Measurements from ENCODE around the gene FHOD1.

FHOD1 gene

DNA sequence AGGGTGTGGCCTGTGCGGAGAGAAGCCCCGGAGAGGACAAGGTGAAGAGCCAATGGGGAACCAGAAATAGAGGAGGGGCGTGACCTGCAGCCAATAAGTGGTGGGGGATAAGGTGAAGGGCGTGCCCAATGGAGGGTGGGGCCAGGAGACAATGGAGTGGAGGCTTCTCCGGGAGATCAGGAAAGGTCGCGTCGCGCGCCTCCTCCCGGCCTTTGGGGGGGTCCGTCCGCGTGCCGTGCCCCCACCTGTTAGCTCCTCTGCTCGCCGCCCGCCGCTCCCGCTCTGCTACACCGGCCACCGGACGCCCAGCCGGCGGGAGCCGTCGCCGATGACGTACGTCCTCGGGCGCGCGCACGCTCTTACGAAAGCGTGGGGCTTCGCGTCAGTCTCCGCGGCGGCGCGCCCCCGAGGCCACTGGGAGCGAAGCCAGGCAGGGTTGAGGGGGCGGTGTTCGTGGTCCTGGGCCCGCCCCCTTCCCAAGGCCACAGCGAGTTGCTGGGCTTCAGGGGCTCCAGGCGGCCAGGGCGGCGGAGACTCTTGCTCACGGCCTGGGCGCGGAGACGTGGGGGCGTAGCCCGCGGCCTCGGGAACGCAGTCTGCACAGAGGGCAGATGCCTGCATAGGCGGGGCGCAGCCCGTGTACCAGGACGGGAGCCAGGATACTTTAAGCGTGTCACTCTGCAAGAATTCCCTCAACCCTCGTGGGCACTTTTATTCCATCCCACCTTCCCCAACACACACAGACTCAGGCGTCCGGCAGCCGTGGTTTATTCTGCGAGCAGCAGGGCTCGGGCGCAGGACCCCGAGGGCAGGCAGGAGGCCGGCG lies 63.4 kb downstream of the FHOD1 start, which contains the start of gene MATCAP1:
MATCAP1 (minus strand) TSS at position 337 of the 826 bp plus-strand sequence. CDS start 3,353 bp downstream, outside the sequence.
- peak; percentile 93 to 98 for DNase-seq (ENCODE audit: low read depth in 1 of 2, low spot score in 1 of 2)
- H3K27ac ChIP-seq (replicated peaks) = peak within 1 kb of the TSS; percentile 79
- H3K4me3 ChIP-seq (replicated peaks; ENCODE audit: insufficient read depth, low read length) = peak within 1 kb of the TSS; percentile 96
- TF ChIP-seq SPI1 (IDR thresholded peaks at IDR 0.05; ENCODE audit: borderline replicate concordance, low read depth) = no peak
- H3K27me3 ChIP-seq (ENCODE audit: insufficient read depth, poor library complexity, severe bottlenecking) = peaks cover 7% of the 10 kb centered on the region

DNA sequence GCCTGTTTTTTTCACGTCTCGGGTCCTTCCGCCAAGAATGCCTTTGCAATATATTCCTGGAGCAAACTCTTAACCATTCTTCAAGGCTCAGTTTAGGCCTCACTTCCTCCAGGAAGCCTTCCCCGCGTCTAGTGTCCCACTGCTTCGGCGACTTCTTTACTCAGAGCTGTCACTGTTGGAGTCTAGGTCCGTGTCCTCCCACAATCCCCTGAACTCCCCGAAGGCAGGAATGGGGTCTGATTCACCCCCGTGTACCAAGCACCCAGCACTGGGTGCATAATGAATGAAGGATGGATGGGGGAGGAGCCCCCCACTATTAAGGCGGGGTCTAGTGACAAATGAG lies 64.0 kb downstream of the FHOD1 start:
- Histone ChIP-seq H3K27me3 (ENCODE audit: insufficient read depth, poor library complexity, severe bottlenecking) (peaks cover 7% of the 10 kb centered on the region), H3K4me3 (replicated peaks; ENCODE audit: insufficient read depth, low read length) (peak overlapping the region; percentile 96), H3K27ac (replicated peaks) (peak overlapping the region; percentile 7; the same call in 1 of the 2 replicates)
- DNase-seq (ENCODE audit: low read depth in 1 of 2, low spot score in 1 of 2) = no peak
- TF ChIP-seq POLR2AphosphoS5 (IDR thresholded peaks at IDR 0.05; ENCODE audit: low read depth) (no peak), SPI1 (IDR thresholded peaks at IDR 0.05; ENCODE audit: borderline replicate concordance, low read depth) (no peak), GABPA (IDR thresholded peaks at IDR 0.05; ENCODE audit: low read depth) (no peak)
- TF ChIP-seq, protein P1, sequence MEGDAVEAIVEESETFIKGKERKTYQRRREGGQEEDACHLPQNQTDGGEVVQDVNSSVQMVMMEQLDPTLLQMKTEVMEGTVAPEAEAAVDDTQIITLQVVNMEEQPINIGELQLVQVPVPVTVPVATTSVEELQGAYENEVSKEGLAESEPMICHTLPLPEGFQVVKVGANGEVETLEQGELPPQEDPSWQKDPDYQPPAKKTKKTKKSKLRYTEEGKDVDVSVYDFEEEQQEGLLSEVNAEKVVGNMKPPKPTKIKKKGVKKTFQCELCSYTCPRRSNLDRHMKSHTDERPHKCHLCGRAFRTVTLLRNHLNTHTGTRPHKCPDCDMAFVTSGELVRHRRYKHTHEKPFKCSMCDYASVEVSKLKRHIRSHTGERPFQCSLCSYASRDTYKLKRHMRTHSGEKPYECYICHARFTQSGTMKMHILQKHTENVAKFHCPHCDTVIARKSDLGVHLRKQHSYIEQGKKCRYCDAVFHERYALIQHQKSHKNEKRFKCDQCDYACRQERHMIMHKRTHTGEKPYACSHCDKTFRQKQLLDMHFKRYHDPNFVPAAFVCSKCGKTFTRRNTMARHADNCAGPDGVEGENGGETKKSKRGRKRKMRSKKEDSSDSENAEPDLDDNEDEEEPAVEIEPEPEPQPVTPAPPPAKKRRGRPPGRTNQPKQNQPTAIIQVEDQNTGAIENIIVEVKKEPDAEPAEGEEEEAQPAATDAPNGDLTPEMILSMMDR (IDR thresholded peaks at IDR 0.05; ENCODE audit: insufficient read depth, low read length) = no peak

DNA sequence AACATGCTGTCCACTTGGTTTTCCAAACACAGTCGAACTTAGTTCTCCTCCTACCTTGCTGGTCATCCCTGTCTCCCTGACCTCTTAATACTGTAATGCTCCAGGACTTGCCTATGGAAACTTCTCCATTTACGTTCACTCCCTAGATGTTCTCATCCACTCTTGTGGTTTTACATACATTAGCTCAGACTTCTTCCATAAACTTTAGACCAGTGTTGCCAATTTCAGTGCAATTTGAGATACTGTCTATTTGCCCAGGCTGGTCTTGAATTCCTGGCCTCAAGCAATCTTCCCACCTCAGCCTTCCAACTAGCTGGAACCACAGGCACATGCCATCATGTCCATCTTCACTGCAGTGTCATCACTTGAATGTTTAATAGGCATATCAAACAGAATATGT lies 65.0 kb downstream of the FHOD1 start:
- Histone ChIP-seq H3K27me3 (ENCODE audit: insufficient read depth, poor library complexity, severe bottlenecking) (peaks cover 10% of the 10 kb centered on the region), H3K4me3 (replicated peaks; ENCODE audit: insufficient read depth, low read length) (peak overlapping the region; percentile 96; the same call in 1 of the 2 replicates), H3K27ac (replicated peaks) (no peak overlapping the region)
- TF ChIP-seq, protein P2, sequence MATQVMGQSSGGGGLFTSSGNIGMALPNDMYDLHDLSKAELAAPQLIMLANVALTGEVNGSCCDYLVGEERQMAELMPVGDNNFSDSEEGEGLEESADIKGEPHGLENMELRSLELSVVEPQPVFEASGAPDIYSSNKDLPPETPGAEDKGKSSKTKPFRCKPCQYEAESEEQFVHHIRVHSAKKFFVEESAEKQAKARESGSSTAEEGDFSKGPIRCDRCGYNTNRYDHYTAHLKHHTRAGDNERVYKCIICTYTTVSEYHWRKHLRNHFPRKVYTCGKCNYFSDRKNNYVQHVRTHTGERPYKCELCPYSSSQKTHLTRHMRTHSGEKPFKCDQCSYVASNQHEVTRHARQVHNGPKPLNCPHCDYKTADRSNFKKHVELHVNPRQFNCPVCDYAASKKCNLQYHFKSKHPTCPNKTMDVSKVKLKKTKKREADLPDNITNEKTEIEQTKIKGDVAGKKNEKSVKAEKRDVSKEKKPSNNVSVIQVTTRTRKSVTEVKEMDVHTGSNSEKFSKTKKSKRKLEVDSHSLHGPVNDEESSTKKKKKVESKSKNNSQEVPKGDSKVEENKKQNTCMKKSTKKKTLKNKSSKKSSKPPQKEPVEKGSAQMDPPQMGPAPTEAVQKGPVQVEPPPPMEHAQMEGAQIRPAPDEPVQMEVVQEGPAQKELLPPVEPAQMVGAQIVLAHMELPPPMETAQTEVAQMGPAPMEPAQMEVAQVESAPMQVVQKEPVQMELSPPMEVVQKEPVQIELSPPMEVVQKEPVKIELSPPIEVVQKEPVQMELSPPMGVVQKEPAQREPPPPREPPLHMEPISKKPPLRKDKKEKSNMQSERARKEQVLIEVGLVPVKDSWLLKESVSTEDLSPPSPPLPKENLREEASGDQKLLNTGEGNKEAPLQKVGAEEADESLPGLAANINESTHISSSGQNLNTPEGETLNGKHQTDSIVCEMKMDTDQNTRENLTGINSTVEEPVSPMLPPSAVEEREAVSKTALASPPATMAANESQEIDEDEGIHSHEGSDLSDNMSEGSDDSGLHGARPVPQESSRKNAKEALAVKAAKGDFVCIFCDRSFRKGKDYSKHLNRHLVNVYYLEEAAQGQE (IDR thresholded peaks at IDR 0.05; ENCODE audit: insufficient replicate concordance, low read depth) = no peak
- TF ChIP-seq GABPA (IDR thresholded peaks at IDR 0.05; ENCODE audit: low read depth) (no peak), SPI1 (IDR thresholded peaks at IDR 0.05; ENCODE audit: borderline replicate concordance, low read depth) (no peak), POLR2AphosphoS5 (IDR thresholded peaks at IDR 0.05; ENCODE audit: low read depth) (no peak)
- TF ChIP-seq, protein P1 (IDR thresholded peaks at IDR 0.05; ENCODE audit: insufficient read depth, low read length) = no peak
- DNase-seq (ENCODE audit: low read depth in 1 of 2, low spot score in 1 of 2) = no peak

DNA sequence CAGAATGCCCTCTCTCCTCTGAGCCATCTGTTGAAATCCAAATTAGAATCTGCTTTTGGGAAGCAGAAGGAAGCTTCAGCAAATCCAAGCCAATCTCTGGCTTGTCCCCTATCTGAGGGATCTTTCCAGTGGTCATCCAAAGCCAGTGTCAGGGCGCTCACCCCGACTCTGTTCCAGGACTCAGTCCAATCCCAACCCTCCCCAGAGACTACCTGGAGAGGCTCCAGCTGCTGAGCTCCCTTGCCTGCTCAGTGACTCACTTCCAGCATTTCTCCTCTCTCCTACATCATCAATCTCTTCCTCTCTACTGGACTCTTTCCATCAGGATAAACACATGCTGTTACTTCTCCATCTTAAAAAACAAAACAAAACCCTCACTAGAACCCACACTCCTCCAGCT lies 65.9 kb downstream of the FHOD1 start:
- Histone ChIP-seq H3K4me3 (replicated peaks; ENCODE audit: insufficient read depth, low read length) (no peak overlapping the region), H3K27ac (replicated peaks) (no peak overlapping the region), H3K27me3 (ENCODE audit: insufficient read depth, poor library complexity, severe bottlenecking) (peaks cover 10% of the 10 kb centered on the region)
- DNase-seq (ENCODE audit: low read depth in 1 of 2, low spot score in 1 of 2) = no peak
- TF ChIP-seq, protein P2 (IDR thresholded peaks at IDR 0.05; ENCODE audit: insufficient replicate concordance, low read depth) = no peak
- TF ChIP-seq POLR2AphosphoS5 (IDR thresholded peaks at IDR 0.05; ENCODE audit: low read depth) (no peak), GABPA (IDR thresholded peaks at IDR 0.05; ENCODE audit: low read depth) (no peak), SPI1 (IDR thresholded peaks at IDR 0.05; ENCODE audit: borderline replicate concordance, low read depth) (no peak)
- TF ChIP-seq, protein P1 (IDR thresholded peaks at IDR 0.05; ENCODE audit: insufficient read depth, low read length) = no peak

Measured in HL-60 (cell line).